IMR-90 (cell line): ENCODE data around the gene SETDB1.

Experiments
- FOS ChIP-seq: fragments of 150-350 bp; IDR thresholded peaks from 2 replicates; pipeline ENCODE4 v1.6.1; 2016; ENCODE audit warnings: low read depth, low read length
- MAFK ChIP-seq: IDR thresholded peaks from 2 replicates; pipeline ENCODE4 v1.6.1; 2012; ENCODE audit warnings: low read depth, low read length, improper control_type of control experiment
- MAZ ChIP-seq: IDR thresholded peaks from 2 replicates; pipeline ENCODE4 v1.6.1; 2012; ENCODE audit warnings: low read depth, mild to moderate bottlenecking, low read length, improper control_type of control experiment, moderate library complexity, borderline replicate concordance
- MXI1 ChIP-seq: IDR thresholded peaks from 2 replicates; pipeline ENCODE4 v1.6.1; 2012; ENCODE audit warnings: low read depth, mild to moderate bottlenecking, low read length, moderate library complexity, borderline replicate concordance
- POLR2A ChIP-seq: IDR thresholded peaks from 2 replicates; pipeline ENCODE4 v1.6.1; 2012; ENCODE audit warnings: mild to moderate bottlenecking, low read depth, low read length
- RAD21 ChIP-seq: IDR thresholded peaks from 2 replicates; pipeline ENCODE4 v1.6.1; 2012; ENCODE audit warnings: low read length, improper control_type of control experiment
- RCOR1 ChIP-seq: IDR thresholded peaks from 2 replicates; pipeline ENCODE4 v1.6.1; 2012; ENCODE audit warnings: mild to moderate bottlenecking, low read length, improper control_type of control experiment; ENCODE audit not compliant: insufficient replicate concordance
- RFX5 ChIP-seq: IDR thresholded peaks from 2 replicates; pipeline ENCODE4 v1.8.0; 2012; ENCODE audit warnings: low read depth, mild to moderate bottlenecking, low read length, moderate library complexity
- SMC3 ChIP-seq: fragments of 150-350 bp; IDR thresholded peaks from 2 replicates; pipeline ENCODE4 v1.6.1; 2016; ENCODE audit warnings: low read depth, mild to moderate bottlenecking, antibody characterized with exemption, low read length, moderate library complexity
- TF ChIP-seq, protein P1 (sequence below): conservative IDR thresholded peaks from 2 replicates; pipeline ENCODE4 v1.5.1; 2012; ENCODE audit warnings: mild to moderate bottlenecking, low read depth, low read length, improper control_type of control experiment
- TF ChIP-seq, protein P2 (sequence below): fragments of 150-350 bp; IDR thresholded peaks from 2 replicates; pipeline ENCODE4 v1.6.1; 2017; ENCODE audit warnings: mild to moderate bottlenecking, antibody characterized with exemption, low read length, low read depth

DNA sequence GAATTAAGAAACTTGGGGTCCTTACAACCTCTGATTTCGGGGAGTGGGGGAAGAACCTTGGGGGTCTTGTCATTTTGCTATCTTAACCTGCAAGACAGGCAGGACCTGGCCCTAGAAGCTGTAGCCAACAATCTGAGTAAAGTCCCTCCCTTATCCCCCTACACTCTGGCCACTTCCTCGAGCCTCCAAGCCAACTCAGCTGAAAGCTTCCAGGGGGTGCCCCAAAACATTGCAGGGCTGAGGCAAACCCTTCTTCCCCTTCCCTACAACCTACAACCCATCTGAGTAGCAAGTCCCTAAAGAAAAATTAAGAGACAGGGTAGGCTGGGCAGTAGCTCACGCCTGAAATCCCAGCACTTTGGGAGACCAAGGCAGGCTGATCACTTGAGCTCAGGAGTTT is 43.5 kb downstream of the SETDB1 start:
- TF ChIP-seq RFX5 (no peak), RCOR1 (no peak), MXI1 (no peak), MAFK (no peak), POLR2A (no peak), MAZ (no peak), FOS (no peak), SMC3 (no peak), RAD21 (no peak)
- TF ChIP-seq, protein P1, sequence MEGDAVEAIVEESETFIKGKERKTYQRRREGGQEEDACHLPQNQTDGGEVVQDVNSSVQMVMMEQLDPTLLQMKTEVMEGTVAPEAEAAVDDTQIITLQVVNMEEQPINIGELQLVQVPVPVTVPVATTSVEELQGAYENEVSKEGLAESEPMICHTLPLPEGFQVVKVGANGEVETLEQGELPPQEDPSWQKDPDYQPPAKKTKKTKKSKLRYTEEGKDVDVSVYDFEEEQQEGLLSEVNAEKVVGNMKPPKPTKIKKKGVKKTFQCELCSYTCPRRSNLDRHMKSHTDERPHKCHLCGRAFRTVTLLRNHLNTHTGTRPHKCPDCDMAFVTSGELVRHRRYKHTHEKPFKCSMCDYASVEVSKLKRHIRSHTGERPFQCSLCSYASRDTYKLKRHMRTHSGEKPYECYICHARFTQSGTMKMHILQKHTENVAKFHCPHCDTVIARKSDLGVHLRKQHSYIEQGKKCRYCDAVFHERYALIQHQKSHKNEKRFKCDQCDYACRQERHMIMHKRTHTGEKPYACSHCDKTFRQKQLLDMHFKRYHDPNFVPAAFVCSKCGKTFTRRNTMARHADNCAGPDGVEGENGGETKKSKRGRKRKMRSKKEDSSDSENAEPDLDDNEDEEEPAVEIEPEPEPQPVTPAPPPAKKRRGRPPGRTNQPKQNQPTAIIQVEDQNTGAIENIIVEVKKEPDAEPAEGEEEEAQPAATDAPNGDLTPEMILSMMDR: no peak
- TF ChIP-seq, protein P2, sequence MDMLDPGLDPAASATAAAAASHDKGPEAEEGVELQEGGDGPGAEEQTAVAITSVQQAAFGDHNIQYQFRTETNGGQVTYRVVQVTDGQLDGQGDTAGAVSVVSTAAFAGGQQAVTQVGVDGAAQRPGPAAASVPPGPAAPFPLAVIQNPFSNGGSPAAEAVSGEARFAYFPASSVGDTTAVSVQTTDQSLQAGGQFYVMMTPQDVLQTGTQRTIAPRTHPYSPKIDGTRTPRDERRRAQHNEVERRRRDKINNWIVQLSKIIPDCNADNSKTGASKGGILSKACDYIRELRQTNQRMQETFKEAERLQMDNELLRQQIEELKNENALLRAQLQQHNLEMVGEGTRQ: no peak
